ENCODE results near the gene CC2D2A.

CC2D2A gene

GRCh38 chr4:15469402-15470127, at the start of gene CC2D2A:
CC2D2A (plus strand) TSS chr4:15469882; CDS start chr4:15475933, 6,051 bp downstream.
- TF ChIP-seq GATA3 (IDR thresholded peaks at IDR 0.05; ENCODE audit: low read depth, low read length) (no peak), GATA2 (IDR thresholded peaks at IDR 0.05; ENCODE audit: low read depth, low read length) (no peak)

GRCh38 chr4:15420642-15421041, 49.0 kb upstream of the CC2D2A start:
- no peak for TF ChIP-seq GATA2 (IDR thresholded peaks at IDR 0.05; ENCODE audit: low read depth, low read length)
- TF ChIP-seq GATA3 (IDR thresholded peaks at IDR 0.05; ENCODE audit: low read depth, low read length) = no peak

GRCh38 chr4:15423285-15423711, 46.4 kb upstream of the CC2D2A start:
- TF ChIP-seq GATA2 (IDR thresholded peaks at IDR 0.05; ENCODE audit: low read depth, low read length) (no peak), GATA3 (IDR thresholded peaks at IDR 0.05; ENCODE audit: low read depth, low read length) (no peak)

- TF ChIP-seq GATA3 (IDR thresholded peaks at IDR 0.05; ENCODE audit: low read depth, low read length) = no peak
- no peak for TF ChIP-seq GATA2 (IDR thresholded peaks at IDR 0.05; ENCODE audit: low read depth, low read length)
Measured at GRCh38 chr4:15425520-15425919, 44.2 kb upstream of the CC2D2A start.

GRCh38 chr4:15427161-15427560, 42.5 kb upstream of the CC2D2A start:
- no peak for TF ChIP-seq GATA2 (IDR thresholded peaks at IDR 0.05; ENCODE audit: low read depth, low read length)
- no peak for TF ChIP-seq GATA3 (IDR thresholded peaks at IDR 0.05; ENCODE audit: low read depth, low read length)

- TF ChIP-seq GATA3 (IDR thresholded peaks at IDR 0.05; ENCODE audit: low read depth, low read length) (no peak), GATA2 (IDR thresholded peaks at IDR 0.05; ENCODE audit: low read depth, low read length) (no peak)
Measured at GRCh38 chr4:15427701-15428100, 42.0 kb upstream of the CC2D2A start, which contains the start of gene C1QTNF7. C1QTNF7 (plus strand) TSS chr4:15428033; CDS start chr4:15435744, 7,711 bp downstream.

GRCh38 chr4:15428611-15429010, 41.1 kb upstream of the CC2D2A start:
- TF ChIP-seq GATA2 (IDR thresholded peaks at IDR 0.05; ENCODE audit: low read depth, low read length) (no peak), GATA3 (IDR thresholded peaks at IDR 0.05; ENCODE audit: low read depth, low read length) (no peak)

GRCh38 chr4:15434091-15434490, 35.6 kb upstream of the CC2D2A start:
- TF ChIP-seq GATA2 (IDR thresholded peaks at IDR 0.05; ENCODE audit: low read depth, low read length) = no peak
- no peak for TF ChIP-seq GATA3 (IDR thresholded peaks at IDR 0.05; ENCODE audit: low read depth, low read length)

- no peak for TF ChIP-seq GATA2 (IDR thresholded peaks at IDR 0.05; ENCODE audit: low read depth, low read length)
- TF ChIP-seq GATA3 (IDR thresholded peaks at IDR 0.05; ENCODE audit: low read depth, low read length) = no peak
Measured at GRCh38 chr4:15434676-15435075, 35.0 kb upstream of the CC2D2A start.

GRCh38 chr4:15436513-15436912, 33.2 kb upstream of the CC2D2A start:
- TF ChIP-seq GATA3 (IDR thresholded peaks at IDR 0.05; ENCODE audit: low read depth, low read length) = no peak
- TF ChIP-seq GATA2 (IDR thresholded peaks at IDR 0.05; ENCODE audit: low read depth, low read length) = no peak

GRCh38 chr4:15438939-15439524, 30.6 kb upstream of the CC2D2A start:
- no peak for TF ChIP-seq GATA3 (IDR thresholded peaks at IDR 0.05; ENCODE audit: low read depth, low read length)
- TF ChIP-seq GATA2 (IDR thresholded peaks at IDR 0.05; ENCODE audit: low read depth, low read length) = no peak

- TF ChIP-seq GATA3 (IDR thresholded peaks at IDR 0.05; ENCODE audit: low read depth, low read length) (no peak), GATA2 (IDR thresholded peaks at IDR 0.05; ENCODE audit: low read depth, low read length) (no peak)
Measured at GRCh38 chr4:15443371-15444160, 26.1 kb upstream of the CC2D2A start.

- TF ChIP-seq GATA2 (IDR thresholded peaks at IDR 0.05; ENCODE audit: low read depth, low read length) (no peak), GATA3 (IDR thresholded peaks at IDR 0.05; ENCODE audit: low read depth, low read length) (no peak)
Measured at GRCh38 chr4:15444276-15444675, 25.4 kb upstream of the CC2D2A start.

GRCh38 chr4:15444879-15445547, 24.7 kb upstream of the CC2D2A start:
- TF ChIP-seq GATA3 (IDR thresholded peaks at IDR 0.05; ENCODE audit: low read depth, low read length) (no peak), GATA2 (IDR thresholded peaks at IDR 0.05; ENCODE audit: low read depth, low read length) (no peak)
